CD4-positive, alpha-beta T cell (primary cell): ENCODE results near the gene SELPLG. TPM values are rescaled to one million over a fixed set of nuclear protein-coding genes. Genes with fewer than 3 reads are reported as not detected.

ENCODE experiments used
- ATAC-seq: fragments of 200-7000 bp; cut with Tn5 transposase; one replicate; pipeline ENCODE4 v1.10.0; 2022; ENCODE audit warnings: mild to moderate bottlenecking; ENCODE audit not compliant: poor library complexity
- CTCF ChIA-PET: fragments of 350-600 bp; sonication (Branson Sonifier 250); formaldehyde crosslinking; loops from one replicate; lab custom pipeline; 2021; ENCODE audit warnings: antibody characterized with exemption, inconsistent platforms; lab: Charles Lee
- POLR2A ChIA-PET: fragments of 350-600 bp; sonication (Branson Sonifier 250); formaldehyde crosslinking; loops from one replicate; lab custom pipeline; 2021; ENCODE audit warnings: antibody characterized with exemption, inconsistent platforms; lab: Charles Lee
- DNase-seq, 14 experiments: peaks; one replicate each; pipeline ENCODE4 v3.0.0-alpha.2; 2013 to 2020; ENCODE audit warnings: mixed read lengths in 2 of 14
- H3K27ac ChIP-seq, 2 donors: one replicate each; pipeline versions ENCODE4 v1.5.1 to v1.7.0; 2013; ENCODE audit warnings: low read length in 2 of 2, low read depth in 1 of 2, mild to moderate bottlenecking in 1 of 2
- H3K27me3 ChIP-seq, 2 experiments: 1 replicate in 1 of 2; 2 replicates in 1 of 2; pipeline versions ENCODE4 v1.6.1 to v1.7.0; 2013; ENCODE audit warnings: low read length in 2 of 2, control low read depth in 1 of 2, mild to moderate bottlenecking in 1 of 2, moderate library complexity in 1 of 2; ENCODE audit not compliant: insufficient read depth in 2 of 2, control insufficient read depth in 1 of 2
- H3K36me3 ChIP-seq: one replicate; pipeline ENCODE4 v1.6.1; 2013; ENCODE audit warnings: low read length, control low read depth; ENCODE audit not compliant: insufficient read depth
- H3K4me1 ChIP-seq: one replicate; pipeline ENCODE4 v1.6.1; 2013; ENCODE audit warnings: low read length, control low read depth; ENCODE audit not compliant: insufficient read depth
- H3K4me3 ChIP-seq: one replicate; pipeline ENCODE4 v1.5.1; 2013; ENCODE audit warnings: mild to moderate bottlenecking, low read length, moderate library complexity
- H3K9me3 ChIP-seq, 2 experiments: 1 replicate in 1 of 2; 2 replicates in 1 of 2; pipeline versions ENCODE4 v1.6.1 to v1.7.0; 2013; ENCODE audit warnings: low read length in 2 of 2, mild to moderate bottlenecking in 2 of 2, control low read depth in 1 of 2, moderate library complexity in 1 of 2; ENCODE audit not compliant: control insufficient read depth in 1 of 2, insufficient read depth in 1 of 2
- H3K27ac Mint-ChIP-seq: one replicate; pipeline ENCODE4 v1.8.0; 2020; ENCODE audit warnings: mixed read lengths
- H3K27me3 Mint-ChIP-seq: one replicate; pipeline ENCODE4 v1.8.0; 2021; ENCODE audit warnings: mixed read lengths
- H3K36me3 Mint-ChIP-seq: one replicate; pipeline ENCODE4 v1.8.0; 2021; ENCODE audit warnings: low read depth, mixed read lengths
- H3K4me1 Mint-ChIP-seq: one replicate; pipeline ENCODE4 v1.8.0; 2021; ENCODE audit warnings: low read depth, mixed read lengths
- H3K4me3 Mint-ChIP-seq: one replicate; pipeline ENCODE4 v1.8.0; 2020; ENCODE audit warnings: mild to moderate bottlenecking, mixed read lengths
- H3K9me3 Mint-ChIP-seq: one replicate; pipeline ENCODE4 v1.8.0; 2020; ENCODE audit warnings: mixed read lengths
- intact Hi-C, 2 experiments: fragments of 100-400 bp; cut with DNase I in 1 of 2; cut with micrococcal nuclease in 1 of 2; formaldehyde crosslinking; loops; one replicate each; pipeline versions ENCODE4 v1.15.1 to v1.9.0; 2023 to 2025; cut with DNase I, micrococcal nuclease
- total RNA-seq, 174 experiments: library from RNA in 2 of 174; stranded (reverse) in 2 of 174; gene quantifications; one replicate each; pipeline ENCODE4 v1.2.3 and lab custom pipeline; 2021 to 2026
- TF ChIP-seq, protein P1 (sequence below): fragments of 200-600 bp; IDR thresholded peaks from one replicate; pipeline ENCODE4 v1.8.0; 2022; ENCODE audit warnings: antibody characterized with exemption, mild to moderate bottlenecking

SELPLG gene
- total RNA-seq, 2 experiments from 2014 or later: 25.7 to 27.8 TPM

DNA sequence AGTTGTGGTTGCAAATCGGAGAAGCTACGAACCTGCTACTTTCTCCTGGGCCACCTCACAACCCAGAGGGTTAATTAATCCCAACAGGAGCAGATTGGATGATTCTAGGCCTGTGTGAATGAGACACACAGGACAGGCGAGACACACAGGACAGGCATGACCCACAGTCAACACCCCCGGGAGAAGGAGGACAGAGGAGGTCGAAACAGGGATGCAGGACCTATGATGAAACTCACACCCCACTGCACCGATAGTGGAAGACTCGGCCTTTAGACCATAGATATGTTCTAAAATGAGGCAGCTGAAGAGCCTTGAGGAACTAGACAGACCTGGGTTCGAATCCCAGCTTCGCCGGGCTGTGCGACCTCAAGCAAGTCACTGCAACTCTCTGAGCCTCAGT, 47.4 kb downstream of the SELPLG start:
- H3K4me1 Mint-ChIP-seq: no peaks in the 10 kb centered on the region
- no peaks in the 10 kb centered on the region for H3K36me3 ChIP-seq
- no peaks in the 10 kb centered on the region for H3K9me3 ChIP-seq
- H3K9me3 Mint-ChIP-seq: no peaks in the 10 kb centered on the region
- no peaks in the 10 kb centered on the region for H3K36me3 Mint-ChIP-seq
- POLR2A ChIA-PET: no interaction called here
- TF ChIP-seq, protein P1, sequence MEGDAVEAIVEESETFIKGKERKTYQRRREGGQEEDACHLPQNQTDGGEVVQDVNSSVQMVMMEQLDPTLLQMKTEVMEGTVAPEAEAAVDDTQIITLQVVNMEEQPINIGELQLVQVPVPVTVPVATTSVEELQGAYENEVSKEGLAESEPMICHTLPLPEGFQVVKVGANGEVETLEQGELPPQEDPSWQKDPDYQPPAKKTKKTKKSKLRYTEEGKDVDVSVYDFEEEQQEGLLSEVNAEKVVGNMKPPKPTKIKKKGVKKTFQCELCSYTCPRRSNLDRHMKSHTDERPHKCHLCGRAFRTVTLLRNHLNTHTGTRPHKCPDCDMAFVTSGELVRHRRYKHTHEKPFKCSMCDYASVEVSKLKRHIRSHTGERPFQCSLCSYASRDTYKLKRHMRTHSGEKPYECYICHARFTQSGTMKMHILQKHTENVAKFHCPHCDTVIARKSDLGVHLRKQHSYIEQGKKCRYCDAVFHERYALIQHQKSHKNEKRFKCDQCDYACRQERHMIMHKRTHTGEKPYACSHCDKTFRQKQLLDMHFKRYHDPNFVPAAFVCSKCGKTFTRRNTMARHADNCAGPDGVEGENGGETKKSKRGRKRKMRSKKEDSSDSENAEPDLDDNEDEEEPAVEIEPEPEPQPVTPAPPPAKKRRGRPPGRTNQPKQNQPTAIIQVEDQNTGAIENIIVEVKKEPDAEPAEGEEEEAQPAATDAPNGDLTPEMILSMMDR: no peak
- H3K27ac Mint-ChIP-seq: no peak overlapping the region
- H3K4me1 ChIP-seq: no peaks in the 10 kb centered on the region
- intact Hi-C loops: no loop called here
- DNase-seq (no peak), ATAC-seq (no peak)
- no peak overlapping the region for H3K4me3 Mint-ChIP-seq
- H3K27me3 Mint-ChIP-seq: no peaks in the 10 kb centered on the region
- CTCF ChIA-PET: no interaction called here
- no peak overlapping the region for H3K4me3 ChIP-seq
- no peak overlapping the region for H3K27ac ChIP-seq
- no peaks in the 10 kb centered on the region for H3K27me3 ChIP-seq

DNA sequence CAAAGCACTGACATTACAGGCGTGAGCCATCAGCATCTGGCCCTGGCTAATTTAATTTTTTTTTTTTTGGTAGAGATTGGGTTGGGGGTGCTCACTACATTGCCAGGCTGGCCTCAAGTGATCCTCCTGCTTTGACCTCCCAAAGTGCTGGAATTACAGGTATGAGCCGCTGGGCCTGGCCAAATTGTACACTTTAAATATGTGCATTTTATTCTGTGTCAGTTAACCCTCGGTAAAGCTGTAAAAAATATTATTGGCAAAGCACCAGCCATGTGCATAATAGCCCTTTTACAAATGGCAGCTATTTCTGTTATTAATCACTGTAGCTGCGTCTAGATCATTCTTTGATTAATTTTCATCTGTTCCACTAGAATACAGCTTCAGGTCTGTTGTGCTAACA, 47.8 kb downstream of the SELPLG start:
- CTCF ChIA-PET: no interaction called here

DNA sequence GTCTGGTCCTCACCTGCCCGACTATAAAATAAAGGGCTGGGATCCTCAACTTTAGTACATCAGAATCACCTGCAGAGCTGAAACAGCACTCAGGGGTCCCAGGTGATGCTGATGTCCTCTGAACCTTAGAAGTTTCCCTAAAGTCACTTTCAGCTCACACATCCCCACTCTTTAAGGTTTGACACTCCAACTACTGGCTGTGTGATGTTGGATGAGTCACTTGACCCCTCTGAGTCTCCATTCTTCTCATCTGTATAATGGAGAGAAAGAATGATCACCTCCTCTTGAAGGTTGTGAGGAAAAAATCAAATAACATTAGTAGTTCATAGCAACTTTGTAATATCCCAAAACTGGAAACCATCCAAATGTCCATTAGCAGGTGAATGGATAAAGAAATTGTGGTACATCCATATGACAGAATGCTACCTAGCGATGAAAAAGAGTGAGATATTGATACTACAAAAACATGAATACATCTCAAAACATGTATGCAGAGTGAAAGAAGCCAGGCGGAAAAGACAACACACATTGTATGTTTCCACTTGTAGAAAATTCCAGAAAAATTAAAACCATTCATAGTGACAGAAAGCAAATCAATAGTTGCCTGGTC, 49.1 kb downstream of the SELPLG start:
- no peaks in the 10 kb centered on the region for H3K4me1 ChIP-seq
- TF ChIP-seq, protein P1: no peak
- POLR2A ChIA-PET: no interaction called here
- no peak overlapping the region for H3K4me3 ChIP-seq
- ATAC-seq (no peak), DNase-seq (no peak)
- H3K4me3 Mint-ChIP-seq: no peak overlapping the region
- no peaks in the 10 kb centered on the region for H3K27me3 ChIP-seq
- H3K4me1 Mint-ChIP-seq: no peaks in the 10 kb centered on the region
- intact Hi-C loops: no loop called here
- no peaks in the 10 kb centered on the region for H3K36me3 ChIP-seq
- CTCF ChIA-PET: no interaction called here
- H3K9me3 ChIP-seq: no peaks in the 10 kb centered on the region
- H3K27ac Mint-ChIP-seq: no peak overlapping the region
- no peaks in the 10 kb centered on the region for H3K36me3 Mint-ChIP-seq
- H3K27me3 Mint-ChIP-seq: no peaks in the 10 kb centered on the region
- no peak overlapping the region for H3K27ac ChIP-seq
- H3K9me3 Mint-ChIP-seq: no peaks in the 10 kb centered on the region

More for the DNA sequence above, 47.8 kb downstream of the SELPLG start:
- no peak overlapping the region for H3K4me3 Mint-ChIP-seq
- TF ChIP-seq, protein P1: no peak
- H3K27ac Mint-ChIP-seq: no peak overlapping the region
- intact Hi-C loops: no loop called here
- H3K27me3 ChIP-seq: no peaks in the 10 kb centered on the region
- no peaks in the 10 kb centered on the region for H3K27me3 Mint-ChIP-seq
- H3K4me1 ChIP-seq: no peaks in the 10 kb centered on the region
- no peaks in the 10 kb centered on the region for H3K36me3 Mint-ChIP-seq
- no peaks in the 10 kb centered on the region for H3K9me3 ChIP-seq
- H3K9me3 Mint-ChIP-seq: no peaks in the 10 kb centered on the region
- no peak overlapping the region for H3K27ac ChIP-seq
- no peak overlapping the region for H3K4me3 ChIP-seq
- H3K4me1 Mint-ChIP-seq: no peaks in the 10 kb centered on the region
- ATAC-seq: no peak
- H3K36me3 ChIP-seq: no peaks in the 10 kb centered on the region
- no peak for DNase-seq
- POLR2A ChIA-PET: interaction anchor here (0.8 kb wide), 1 partner anchor 44 kb away, joined by 3 read pairs; no protein-coding TSS in a partner anchor
